GM19463 (cell line): ENCODE data around the gene ARHGEF16.

Experiments used
- ATAC-seq: cut with Tn5 transposase; IDR thresholded peaks from one replicate; pipeline ENCODE4 v1.9.1; 2021; ENCODE audit warnings: mild to moderate bottlenecking, moderate library complexity; ENCODE audit not compliant: unreplicated experiment

Gene ARHGEF16

GRCh38 chr1:3420218-3420951 lies 34.1 kb upstream of the ARHGEF16 start:
- no peak for ATAC-seq

- ATAC-seq = no peak
Measured at GRCh38 chr1:3422638-3423037, 31.8 kb upstream of the ARHGEF16 start.

- no peak for ATAC-seq
Measured at GRCh38 chr1:3423245-3423829, 31.1 kb upstream of the ARHGEF16 start.

GRCh38 chr1:3423896-3424611 lies 30.4 kb upstream of the ARHGEF16 start:
- ATAC-seq = no peak

GRCh38 chr1:3425486-3426215 lies 28.8 kb upstream of the ARHGEF16 start:
- no peak for ATAC-seq

- no peak for ATAC-seq
Measured at GRCh38 chr1:3426956-3427535, 27.4 kb upstream of the ARHGEF16 start.

- ATAC-seq = no peak
Measured at GRCh38 chr1:3427711-3428704, 26.5 kb upstream of the ARHGEF16 start.

GRCh38 chr1:3428899-3429298 lies 25.6 kb upstream of the ARHGEF16 start:
- ATAC-seq = no peak

GRCh38 chr1:3429320-3429719 lies 25.1 kb upstream of the ARHGEF16 start:
- no peak for ATAC-seq

GRCh38 chr1:3429766-3430165 lies 24.7 kb upstream of the ARHGEF16 start:
- ATAC-seq = no peak

- ATAC-seq = no peak
Measured at GRCh38 chr1:3430406-3430805, 24.1 kb upstream of the ARHGEF16 start.

GRCh38 chr1:3430820-3431219 lies 23.6 kb upstream of the ARHGEF16 start:
- ATAC-seq = no peak

- ATAC-seq = no peak
Measured at GRCh38 chr1:3431266-3431665, 23.2 kb upstream of the ARHGEF16 start.

GRCh38 chr1:3431686-3432085 lies 22.8 kb upstream of the ARHGEF16 start:
- ATAC-seq = no peak

- ATAC-seq = no peak
Measured at GRCh38 chr1:3432306-3432705, 22.2 kb upstream of the ARHGEF16 start.

- no peak for ATAC-seq
Measured at GRCh38 chr1:3433076-3433475, 21.4 kb upstream of the ARHGEF16 start.

- ATAC-seq = no peak
Measured at GRCh38 chr1:3433596-3434320, 20.7 kb upstream of the ARHGEF16 start.

- no peak for ATAC-seq
Measured at GRCh38 chr1:3434406-3435110, 19.9 kb upstream of the ARHGEF16 start.

- ATAC-seq = no peak
Measured at GRCh38 chr1:3435666-3436065, 18.8 kb upstream of the ARHGEF16 start.
